SK-MEL-5 (cell line): ENCODE results near the gene ENTPD6. TPM values are rescaled to one million over a fixed set of nuclear protein-coding genes. Genes with fewer than 3 reads are reported as not detected.
"Not testable (repeated sequence)": the region's sequence is repeated elsewhere in the genome, so short reads cannot be mapped to it uniquely, and the experiment has no call there.

Source experiments
- DNase-seq: peaks from one replicate; pipeline ENCODE4 v3.0.0-alpha.2; 2016; ENCODE audit warnings: low read depth, low spot score
- in situ Hi-C: cut with HindIII; loops from 2 replicates; pipeline ENCODE4 v1.10.0; 2016; ENCODE audit warnings: low sequenced_read_pairs, high pct_unique_total_duplicates, low pct_unique_long_range_greater_than_20kb
- total RNA-seq: library from RNA; depleted of rRNA; stranded (reverse); fragments of >200 nt; shearing (Covaris generic); gene quantifications from 2 replicates; pipeline ENCODE4 v1.2.3, GENCODE V29; 2014

ENTPD6 gene
- total RNA-seq, 1 experiment from 2014 or later = 236 TPM

- DNase-seq = no peak
- in situ Hi-C loops = no loop called here
Observed at GRCh38 chr20:25257756-25258475, 62.4 kb downstream of the ENTPD6 start.

- in situ Hi-C loops = no loop called here
- DNase-seq = no peak
Observed at GRCh38 chr20:25258476-25258805, 62.9 kb downstream of the ENTPD6 start.

- no peak for DNase-seq
- in situ Hi-C loops = no loop called here
Observed at GRCh38 chr20:25258828-25259227, 63.3 kb downstream of the ENTPD6 start.

GRCh38 chr20:25259358-25259757 is 63.8 kb downstream of the ENTPD6 start:
- no peak for DNase-seq
- in situ Hi-C loops = no loop called here

- in situ Hi-C loops = no loop called here
- DNase-seq = no peak
Observed at GRCh38 chr20:25259788-25260254, 64.3 kb downstream of the ENTPD6 start.

GRCh38 chr20:25260770-25261437 is 65.4 kb downstream of the ENTPD6 start:
- DNase-seq, in situ Hi-C loops: not testable (repeated sequence)

- in situ Hi-C loops = no loop called here
- no peak for DNase-seq
Observed at GRCh38 chr20:25269057-25269832, 73.7 kb downstream of the ENTPD6 start.

GRCh38 chr20:25269833-25270170 is 74.3 kb downstream of the ENTPD6 start:
- no peak for DNase-seq
- in situ Hi-C loops = no loop called here

- in situ Hi-C loops = no loop called here
- no peak for DNase-seq
Observed at GRCh38 chr20:25270829-25271251, 75.3 kb downstream of the ENTPD6 start.

- in situ Hi-C loops = no loop called here
- DNase-seq = no peak
Observed at GRCh38 chr20:25271486-25272222, 76.1 kb downstream of the ENTPD6 start.

- no peak for DNase-seq
- in situ Hi-C loops = no loop called here
Observed at GRCh38 chr20:25272223-25273000, 76.9 kb downstream of the ENTPD6 start.

- no peak for DNase-seq
- in situ Hi-C loops = no loop called here
Observed at GRCh38 chr20:25273046-25273445, 77.5 kb downstream of the ENTPD6 start.

GRCh38 chr20:25273541-25274358 is 78.2 kb downstream of the ENTPD6 start:
- in situ Hi-C loops = no loop called here

GRCh38 chr20:25274481-25274880 is 79.0 kb downstream of the ENTPD6 start:
- no peak for DNase-seq
- in situ Hi-C loops = no loop called here

More at GRCh38 chr20:25273541-25274358, 78.2 kb downstream of the ENTPD6 start:
- DNase-seq = no peak

- in situ Hi-C loops = no loop called here
- DNase-seq = no peak
Observed at GRCh38 chr20:25274891-25275812, 79.6 kb downstream of the ENTPD6 start.
